Neural progenitor cell (in vitro differentiated cells): Measurements from ENCODE around the gene OBI1.
A peak's percentile ranks its signal among the peaks of the same experiment; 100 is the strongest.

Source experiments
- CTCF ChIP-seq: fragments of 200-600 bp; sonication (generic); IDR thresholded peaks from 2 replicates; pipeline ENCODE4 v1.5.1; 2017; ENCODE audit warnings: antibody characterized with exemption, mild to moderate bottlenecking
- EZH2 ChIP-seq: fragments of 200-600 bp; sonication (generic); IDR thresholded peaks from 2 replicates; pipeline ENCODE4 v1.6.1; 2017; ENCODE audit warnings: antibody characterized with exemption, mild to moderate bottlenecking, moderate library complexity
- EZH2phosphoT487 ChIP-seq: fragments of 200-600 bp; sonication (generic); IDR thresholded peaks from 2 replicates; pipeline ENCODE4 v1.6.1; 2017; ENCODE audit warnings: antibody characterized with exemption

GRCh38 chr13:78609464-78610205 lies 49.3 kb downstream of the OBI1 start:
- TF ChIP-seq EZH2: peak; percentile 75
- TF ChIP-seq CTCF: no peak
- TF ChIP-seq EZH2phosphoT487: peak; percentile 92
